AG09309 (cell line): ENCODE results near the gene ATP2B2.

ENCODE experiments used
- DNase-seq: peaks from one replicate; pipeline ENCODE4 v3.0.0-alpha.2; 2010; ENCODE audit warnings: low read depth
- H3K4me3 ChIP-seq: 2 replicates; pipeline ENCODE4 v1.5.1; 2011; ENCODE audit warnings: mild to moderate bottlenecking, low read depth, low read length, moderate library complexity; ENCODE audit not compliant: control insufficient read depth
- TF ChIP-seq, protein P1 (sequence below): IDR thresholded peaks from 2 replicates; pipeline ENCODE4 v1.5.1; 2011; ENCODE audit warnings: mild to moderate bottlenecking, low read depth, low read length, inconsistent platforms; ENCODE audit not compliant: insufficient read depth, control insufficient read depth; ENCODE audit errors: missing control alignments

Gene ATP2B2

DNA sequence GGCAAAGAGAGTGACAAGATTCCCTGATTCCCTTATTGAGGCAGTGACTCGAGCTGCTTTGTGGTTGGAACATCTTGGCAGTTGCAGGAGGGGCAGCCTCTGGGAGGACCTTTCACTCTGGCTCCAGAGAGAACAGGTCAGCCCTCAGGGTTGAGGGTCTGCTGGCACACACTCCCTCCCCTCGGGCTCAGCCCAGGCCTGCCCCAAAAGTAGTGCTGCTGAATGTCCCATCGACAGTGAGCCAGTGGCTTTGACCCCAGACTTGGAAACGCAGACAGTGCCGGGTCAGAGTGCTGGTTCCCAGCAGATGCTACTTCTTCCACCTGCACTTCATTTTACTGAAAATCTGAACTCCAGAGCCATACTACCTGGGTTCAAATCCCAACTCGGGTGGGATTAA, 25.6 kb upstream of the ATP2B2 start:
- DNase-seq = no peak
- TF ChIP-seq, protein P1, sequence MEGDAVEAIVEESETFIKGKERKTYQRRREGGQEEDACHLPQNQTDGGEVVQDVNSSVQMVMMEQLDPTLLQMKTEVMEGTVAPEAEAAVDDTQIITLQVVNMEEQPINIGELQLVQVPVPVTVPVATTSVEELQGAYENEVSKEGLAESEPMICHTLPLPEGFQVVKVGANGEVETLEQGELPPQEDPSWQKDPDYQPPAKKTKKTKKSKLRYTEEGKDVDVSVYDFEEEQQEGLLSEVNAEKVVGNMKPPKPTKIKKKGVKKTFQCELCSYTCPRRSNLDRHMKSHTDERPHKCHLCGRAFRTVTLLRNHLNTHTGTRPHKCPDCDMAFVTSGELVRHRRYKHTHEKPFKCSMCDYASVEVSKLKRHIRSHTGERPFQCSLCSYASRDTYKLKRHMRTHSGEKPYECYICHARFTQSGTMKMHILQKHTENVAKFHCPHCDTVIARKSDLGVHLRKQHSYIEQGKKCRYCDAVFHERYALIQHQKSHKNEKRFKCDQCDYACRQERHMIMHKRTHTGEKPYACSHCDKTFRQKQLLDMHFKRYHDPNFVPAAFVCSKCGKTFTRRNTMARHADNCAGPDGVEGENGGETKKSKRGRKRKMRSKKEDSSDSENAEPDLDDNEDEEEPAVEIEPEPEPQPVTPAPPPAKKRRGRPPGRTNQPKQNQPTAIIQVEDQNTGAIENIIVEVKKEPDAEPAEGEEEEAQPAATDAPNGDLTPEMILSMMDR = no peak
- no peak overlapping the region for H3K4me3 ChIP-seq

DNA sequence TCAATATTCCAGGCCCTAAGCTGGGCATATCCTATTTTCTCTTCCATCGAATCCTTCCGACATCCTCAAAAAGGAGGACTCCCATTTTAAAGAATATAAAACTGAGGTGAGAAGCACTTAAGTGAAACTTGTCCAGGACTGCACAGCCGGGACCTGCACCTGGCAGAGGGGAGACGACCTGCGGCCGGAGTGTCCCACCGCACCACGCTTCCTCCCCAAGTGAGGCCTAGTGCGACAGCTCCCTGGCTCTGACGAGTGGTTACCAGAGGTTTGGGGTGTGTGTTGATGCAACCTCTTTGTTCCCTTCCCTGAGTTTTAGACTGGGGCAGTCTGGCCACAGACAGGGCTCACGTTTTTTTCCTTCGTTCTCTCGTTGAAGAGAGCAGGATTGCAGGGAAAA, 24.9 kb upstream of the ATP2B2 start:
- no peak for DNase-seq
- H3K4me3 ChIP-seq = no peak overlapping the region
- TF ChIP-seq, protein P1 = no peak

DNA sequence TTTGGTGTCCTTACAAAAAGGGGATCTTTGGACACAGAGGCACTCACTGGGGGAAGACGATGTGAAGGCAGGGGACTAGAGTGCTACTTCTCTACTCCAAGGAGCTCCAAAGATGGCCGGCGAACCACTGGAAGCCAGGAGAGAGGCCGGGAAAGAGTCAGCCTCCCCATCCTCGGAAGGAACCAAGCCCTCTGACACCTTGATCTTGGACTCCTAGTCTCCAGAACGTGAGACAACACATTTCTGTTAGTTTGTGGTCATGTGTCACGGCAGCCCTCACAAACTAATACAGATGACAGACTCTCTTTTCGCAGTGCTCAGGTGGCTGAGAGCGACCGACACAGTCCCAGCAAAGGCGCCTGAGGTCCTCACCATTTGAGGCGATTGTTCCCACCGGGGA, 24.4 kb upstream of the ATP2B2 start:
- no peak overlapping the region for H3K4me3 ChIP-seq
- DNase-seq = no peak
- TF ChIP-seq, protein P1 = no peak

DNA sequence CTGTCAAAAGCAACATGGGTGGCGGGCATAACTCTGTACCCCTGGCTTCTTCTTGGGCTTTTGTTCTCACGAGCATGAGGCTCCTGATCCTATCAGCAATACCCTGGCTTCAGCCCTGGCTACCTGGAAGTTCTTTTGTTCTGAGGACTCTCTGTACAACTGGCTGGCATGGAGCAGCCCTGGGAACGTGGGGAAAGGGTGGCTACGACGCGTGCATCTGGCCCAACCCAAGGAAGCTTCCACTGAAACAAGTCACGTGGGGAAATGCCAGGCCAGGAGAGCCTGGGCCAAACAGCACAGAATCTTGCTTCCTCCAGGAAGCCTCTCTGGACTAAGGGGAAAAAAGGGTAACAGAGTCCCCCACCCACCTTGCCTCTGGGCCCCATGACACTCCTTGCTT, 22.7 kb upstream of the ATP2B2 start:
- TF ChIP-seq, protein P1 = no peak
- no peak overlapping the region for H3K4me3 ChIP-seq
- no peak for DNase-seq

DNA sequence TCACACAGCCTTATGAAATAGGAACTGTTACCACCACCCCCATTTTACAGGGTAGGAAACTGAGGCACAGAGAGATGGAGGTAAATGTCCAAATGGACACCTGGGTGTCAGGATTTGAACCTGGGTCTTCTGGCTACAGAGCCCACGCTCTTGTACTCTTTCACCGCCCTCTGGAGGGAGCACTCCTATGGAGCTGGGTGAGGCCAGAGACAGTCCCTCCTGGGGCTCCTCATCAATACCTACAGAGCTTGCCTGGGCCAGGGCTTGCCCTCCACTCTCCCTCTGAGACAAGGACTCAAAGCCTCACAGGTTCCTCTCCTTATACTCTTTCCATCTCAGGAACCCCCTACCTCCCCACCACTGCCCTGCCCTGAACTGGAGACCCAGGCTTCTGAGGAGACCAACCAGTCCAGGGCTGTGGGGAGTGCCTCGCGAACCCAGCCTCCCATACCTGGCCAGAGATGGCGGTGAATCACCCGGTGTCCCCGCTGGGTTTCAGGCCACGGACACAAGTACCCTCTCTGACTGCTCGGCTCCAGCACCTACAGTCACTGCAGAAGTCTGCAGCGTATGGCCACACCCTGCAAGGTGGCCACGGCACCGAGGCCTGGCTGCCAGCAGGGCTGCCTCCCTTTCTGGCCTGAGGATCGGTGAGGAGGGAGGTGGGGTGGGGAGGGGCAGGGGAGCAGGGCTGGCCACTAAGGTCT, 22.1 kb upstream of the ATP2B2 start:
- TF ChIP-seq, protein P1 = no peak
- H3K4me3 ChIP-seq = no peak overlapping the region
- no peak for DNase-seq

DNA sequence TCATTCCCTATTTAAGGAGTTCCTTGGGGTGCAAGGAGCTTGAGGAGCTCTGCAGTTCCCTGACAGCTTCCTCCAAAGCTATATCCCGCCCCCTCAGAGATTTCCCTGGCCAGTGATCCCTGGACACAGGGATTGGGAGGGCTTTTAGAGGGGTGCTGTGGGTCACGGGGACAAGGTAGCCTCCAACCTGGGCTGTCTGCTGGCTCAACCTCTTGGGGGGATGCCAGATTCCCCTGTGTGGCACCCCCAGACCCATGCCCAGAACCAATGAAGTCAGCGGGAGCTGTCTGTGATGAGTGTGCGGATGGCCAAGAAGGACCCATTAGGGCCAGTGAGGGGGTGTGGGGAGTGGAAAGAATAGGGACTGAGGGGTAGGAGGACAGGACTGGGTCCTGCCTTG, 21.0 kb upstream of the ATP2B2 start:
- DNase-seq = no peak
- H3K4me3 ChIP-seq = no peak overlapping the region
- TF ChIP-seq, protein P1 = no peak
